ENCODE results near the gene CARNS1. TPM values are rescaled to one million over a fixed set of nuclear protein-coding genes. Genes with fewer than 3 reads are reported as not detected.
A peak's percentile ranks its signal among the peaks of the same experiment; 100 is the strongest.

CARNS1 gene
- total and polyA plus RNA-seq, 9 of the 15 experiments (the other 6 are each of a cell fraction or from before 2014, with no cell fraction given): 0.01 to 0.18 (median 0.06) TPM; not detected in 3

GRCh38 chr11:67397536-67397935 is 17.9 kb upstream of the CARNS1 start:
- intact Hi-C loops (cut with micrococcal nuclease) (no loop called here), in situ Hi-C loops (cut with MboI) (no loop called here)
- Histone ChIP-seq H3K36me3 (ENCODE audit: control insufficient read depth, insufficient read depth, low read length) (peaks cover 69% of the 10 kb centered on the region), H3K9me1 (ENCODE audit: control insufficient read depth, insufficient read depth, low read length) (peaks cover 1% of the 10 kb centered on the region), H3K4me1 (replicated peaks in 1 of 2; ENCODE audit: control insufficient read depth in 2 of 2, insufficient read depth in 2 of 2, low read length in 2 of 2) (peaks cover 21 to 76% of the 10 kb centered on the region in 2 experiments), H4K20me1 (replicated peaks; ENCODE audit: control insufficient read depth, insufficient read depth, low read length) (peaks cover 4% of the 10 kb centered on the region; the same call in 1 of the 2 replicates), H3K27ac (ENCODE audit: extremely low read depth, low read depth, low read length) (peak overlapping the region; percentile 43; the same call in 2 of the 3 replicates), H3K27me3 (ENCODE audit: control insufficient read depth in 2 of 2, insufficient read depth in 2 of 2, low read length in 2 of 2) (no peaks in the 10 kb centered on the region), H3K4me2 (ENCODE audit: insufficient read depth, low read length) (no peak overlapping the region), H2AFZ (ENCODE audit: low read depth, low read length) (no peak overlapping the region), H3K9me3 (replicated peaks; ENCODE audit: control insufficient read depth, insufficient read depth, low read depth, low read length) (no peaks in the 10 kb centered on the region), H3K4me3 (no peak overlapping the region), H3K9ac (ENCODE audit: insufficient read depth in 1 of 2, low read depth in 2 of 2, low read length in 2 of 2) (peak overlapping the region; percentile 12 to 65; a peak in 3 of 4 replicates), H3K79me2 (ENCODE audit: control insufficient read depth, insufficient read depth, low read length) (peaks cover 26% of the 10 kb centered on the region)
- POLR2A ChIA-PET: interaction anchor here (0.5 to 1.3 kb wide), 5 partner anchors 8 to 83 kb away, joined by 3 to 5 read pairs (median 3); no protein-coding TSS in a partner anchor
- DNase-seq (ENCODE audit: extremely low read depth in 1 of 4, low spot score in 3 of 4) (peak in 3 of 4 experiments; percentile 17 to 61 (median 60)), ATAC-seq (peak; percentile 4), FAIRE-seq (peak; percentile 59)
- WGBS (ENCODE audit: insufficient coverage, low coverage, missing lambda C conversion rate): 45% methylated on average over 6 of the region's 6 CpGs
- CTCF ChIA-PET (ENCODE audit: low intra/inter-chr PET ratio): no interaction called here
- no TSS peak for BruUV-seq (replicated peaks)
- no peak for TF ChIP-seq NR2C2 (CRISPR knock-in tag; IDR thresholded peaks at IDR 0.05)
- no peak for TF ChIP-seq NR2C2 (tag; IDR thresholded peaks at IDR 0.05)
- no peak for TF ChIP-seq BRD9 (IDR thresholded peaks at IDR 0.05; ENCODE audit: low read depth, partially characterized antibody)
- TF ChIP-seq CREB3 (tag; conservative IDR thresholded peaks at IDR 0.05; ENCODE audit: low read depth): no peak
- no peak for TF ChIP-seq ETV1 (tag; conservative IDR thresholded peaks at IDR 0.05; ENCODE audit: low read depth)
- peak; percentile 32 for TF ChIP-seq POLR2B (IDR thresholded peaks at IDR 0.05; ENCODE audit: low read depth, partially characterized antibody)
- TF ChIP-seq MBD2 (IDR thresholded peaks at IDR 0.05; ENCODE audit: borderline replicate concordance, low read depth): no peak
- no peak for TF ChIP-seq ZBTB12 (CRISPR knock-in tag; IDR thresholded peaks at IDR 0.05)
- TF ChIP-seq POLR2A (conservative IDR thresholded peaks at IDR 0.05): no peak; the same call in none of the 2 replicates
- no peak for TF ChIP-seq TEAD4 (IDR thresholded peaks at IDR 0.05; ENCODE audit: low read length)
- TF ChIP-seq TEAD4 (CRISPR knock-in tag; IDR thresholded peaks at IDR 0.05; ENCODE audit: borderline replicate concordance): no peak
- TF ChIP-seq BCOR (IDR thresholded peaks at IDR 0.05): no peak
- no peak for TF ChIP-seq GTF2F1 (IDR thresholded peaks at IDR 0.05; ENCODE audit: low read depth, low read length)
- TF ChIP-seq SUPT5H (IDR thresholded peaks at IDR 0.05): peak; percentile 44; the same call in 1 of the 2 replicates
- TF ChIP-seq SAFB (IDR thresholded peaks at IDR 0.05; ENCODE audit: borderline replicate concordance, low read depth, low read length): no peak
- TF ChIP-seq ELF2 (CRISPR knock-in tag; IDR thresholded peaks at IDR 0.05): no peak
- TF ChIP-seq LCOR (CRISPR knock-in tag; IDR thresholded peaks at IDR 0.05): no peak
- TF ChIP-seq XRCC5 (IDR thresholded peaks at IDR 0.05; ENCODE audit: low read depth, low read length): no peak
- no peak for TF ChIP-seq ZBTB11 (CRISPR knock-in tag; IDR thresholded peaks at IDR 0.05)

Measured in K562 (cell line).